HepG2 (cell line): ENCODE results near the gene KLHL11.

ENCODE experiments used
- ATF7 ChIP-seq, 2 experiments: fragments of 450-650 bp in 1 of 2; sonication (generic) in 1 of 2; formaldehyde crosslinking in 1 of 2; IDR thresholded peaks; 2 replicates each; pipeline versions ENCODE4 v1.4.0 to v1.6.1; 2016 to 2020; ENCODE audit warnings: antibody characterized with exemption in 1 of 2, mild to moderate bottlenecking in 1 of 2, missing genetic modification reagents in 1 of 2
- CEBPB ChIP-seq: IDR thresholded peaks from 2 replicates; pipeline ENCODE4 v1.6.1; 2011; ENCODE audit warnings: low read depth, low read length, improper control_type of control experiment, borderline replicate concordance
- CEBPZ ChIP-seq: IDR thresholded peaks from 2 replicates; pipeline ENCODE4 v1.6.1; 2012; ENCODE audit warnings: low read length, improper control_type of control experiment
- MYC ChIP-seq: sonication (generic); formaldehyde crosslinking; IDR thresholded peaks from 2 replicates; pipeline ENCODE4 v1.9.0; 2021; ENCODE audit warnings: missing genetic modification reagents, borderline replicate concordance
- RNF2 ChIP-seq: fragments of 450-650 bp; conservative IDR thresholded peaks from 2 replicates; pipeline ENCODE4 v1.6.1; 2016; ENCODE audit warnings: low read depth
- SPEN ChIP-seq: sonication (generic); formaldehyde crosslinking; IDR thresholded peaks from 2 replicates; pipeline ENCODE4 v1.5.1; 2020; ENCODE audit warnings: low read depth, mild to moderate bottlenecking, missing genetic modification reagents
- STAT5B ChIP-seq: sonication (generic); formaldehyde crosslinking; IDR thresholded peaks from 2 replicates; pipeline ENCODE4 v1.4.0; 2020; ENCODE audit warnings: missing genetic modification reagents
- ZNF143 ChIP-seq: sonication (generic); formaldehyde crosslinking; IDR thresholded peaks from 2 replicates; pipeline ENCODE4 v1.4.0; 2020; ENCODE audit warnings: missing genetic modification reagents
- ZNF431 ChIP-seq: sonication (generic); formaldehyde crosslinking; IDR thresholded peaks from 2 replicates; pipeline ENCODE4 v1.9.0; 2022; ENCODE audit warnings: missing genetic modification reagents, low read depth, mild to moderate bottlenecking, borderline replicate concordance
- ZNF496 ChIP-seq: sonication (generic); formaldehyde crosslinking; IDR thresholded peaks from 2 replicates; pipeline ENCODE4 v1.8.1; 2023; ENCODE audit warnings: mild to moderate bottlenecking, moderate library complexity, missing genetic modification reagents; ENCODE audit not compliant: insufficient replicate concordance
- TF ChIP-seq, protein P1 (sequence below): sonication (generic); formaldehyde crosslinking; IDR thresholded peaks from 2 replicates; pipeline ENCODE4 v1.5.0; 2020; ENCODE audit warnings: mild to moderate bottlenecking, missing genetic modification reagents, moderate library complexity
- TF ChIP-seq, protein P2 (sequence below): sonication (generic); formaldehyde crosslinking; IDR thresholded peaks from 2 replicates; pipeline ENCODE4 v1.4.0; 2020; ENCODE audit warnings: missing genetic modification reagents, borderline replicate concordance
- TF ChIP-seq, protein P3 (sequence below): sonication (generic); formaldehyde crosslinking; IDR thresholded peaks from 2 replicates; pipeline ENCODE4 v1.9.0; 2022; ENCODE audit warnings: missing genetic modification reagents, mild to moderate bottlenecking, borderline replicate concordance

GRCh38 chr17:41863074-41863848 lies 2.0 kb downstream of the KLHL11 start:
- no peak for TF ChIP-seq MYC (CRISPR knock-in tag)
- TF ChIP-seq ZNF496 (CRISPR knock-in tag), result no peak
- TF ChIP-seq, protein P1, sequence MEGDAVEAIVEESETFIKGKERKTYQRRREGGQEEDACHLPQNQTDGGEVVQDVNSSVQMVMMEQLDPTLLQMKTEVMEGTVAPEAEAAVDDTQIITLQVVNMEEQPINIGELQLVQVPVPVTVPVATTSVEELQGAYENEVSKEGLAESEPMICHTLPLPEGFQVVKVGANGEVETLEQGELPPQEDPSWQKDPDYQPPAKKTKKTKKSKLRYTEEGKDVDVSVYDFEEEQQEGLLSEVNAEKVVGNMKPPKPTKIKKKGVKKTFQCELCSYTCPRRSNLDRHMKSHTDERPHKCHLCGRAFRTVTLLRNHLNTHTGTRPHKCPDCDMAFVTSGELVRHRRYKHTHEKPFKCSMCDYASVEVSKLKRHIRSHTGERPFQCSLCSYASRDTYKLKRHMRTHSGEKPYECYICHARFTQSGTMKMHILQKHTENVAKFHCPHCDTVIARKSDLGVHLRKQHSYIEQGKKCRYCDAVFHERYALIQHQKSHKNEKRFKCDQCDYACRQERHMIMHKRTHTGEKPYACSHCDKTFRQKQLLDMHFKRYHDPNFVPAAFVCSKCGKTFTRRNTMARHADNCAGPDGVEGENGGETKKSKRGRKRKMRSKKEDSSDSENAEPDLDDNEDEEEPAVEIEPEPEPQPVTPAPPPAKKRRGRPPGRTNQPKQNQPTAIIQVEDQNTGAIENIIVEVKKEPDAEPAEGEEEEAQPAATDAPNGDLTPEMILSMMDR (CRISPR knock-in tag), result no peak
- no peak for TF ChIP-seq STAT5B (CRISPR knock-in tag)
- no peak for TF ChIP-seq ZNF431 (CRISPR knock-in tag)
- no peak for TF ChIP-seq CEBPB
- TF ChIP-seq, protein P2, sequence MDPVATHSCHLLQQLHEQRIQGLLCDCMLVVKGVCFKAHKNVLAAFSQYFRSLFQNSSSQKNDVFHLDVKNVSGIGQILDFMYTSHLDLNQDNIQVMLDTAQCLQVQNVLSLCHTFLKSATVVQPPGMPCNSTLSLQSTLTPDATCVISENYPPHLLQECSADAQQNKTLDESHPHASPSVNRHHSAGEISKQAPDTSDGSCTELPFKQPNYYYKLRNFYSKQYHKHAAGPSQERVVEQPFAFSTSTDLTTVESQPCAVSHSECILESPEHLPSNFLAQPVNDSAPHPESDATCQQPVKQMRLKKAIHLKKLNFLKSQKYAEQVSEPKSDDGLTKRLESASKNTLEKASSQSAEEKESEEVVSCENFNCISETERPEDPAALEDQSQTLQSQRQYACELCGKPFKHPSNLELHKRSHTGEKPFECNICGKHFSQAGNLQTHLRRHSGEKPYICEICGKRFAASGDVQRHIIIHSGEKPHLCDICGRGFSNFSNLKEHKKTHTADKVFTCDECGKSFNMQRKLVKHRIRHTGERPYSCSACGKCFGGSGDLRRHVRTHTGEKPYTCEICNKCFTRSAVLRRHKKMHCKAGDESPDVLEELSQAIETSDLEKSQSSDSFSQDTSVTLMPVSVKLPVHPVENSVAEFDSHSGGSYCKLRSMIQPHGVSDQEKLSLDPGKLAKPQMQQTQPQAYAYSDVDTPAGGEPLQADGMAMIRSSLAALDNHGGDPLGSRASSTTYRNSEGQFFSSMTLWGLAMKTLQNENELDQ, result no peak
- no peak for TF ChIP-seq ATF7 (IDR thresholded peaks at IDR 0.05)
- TF ChIP-seq ATF7 (CRISPR knock-in tag; IDR thresholded peaks at IDR 0.05), result no peak
- no peak for TF ChIP-seq CEBPZ
- no peak for TF ChIP-seq ZNF143 (CRISPR knock-in tag)
- TF ChIP-seq, protein P3, sequence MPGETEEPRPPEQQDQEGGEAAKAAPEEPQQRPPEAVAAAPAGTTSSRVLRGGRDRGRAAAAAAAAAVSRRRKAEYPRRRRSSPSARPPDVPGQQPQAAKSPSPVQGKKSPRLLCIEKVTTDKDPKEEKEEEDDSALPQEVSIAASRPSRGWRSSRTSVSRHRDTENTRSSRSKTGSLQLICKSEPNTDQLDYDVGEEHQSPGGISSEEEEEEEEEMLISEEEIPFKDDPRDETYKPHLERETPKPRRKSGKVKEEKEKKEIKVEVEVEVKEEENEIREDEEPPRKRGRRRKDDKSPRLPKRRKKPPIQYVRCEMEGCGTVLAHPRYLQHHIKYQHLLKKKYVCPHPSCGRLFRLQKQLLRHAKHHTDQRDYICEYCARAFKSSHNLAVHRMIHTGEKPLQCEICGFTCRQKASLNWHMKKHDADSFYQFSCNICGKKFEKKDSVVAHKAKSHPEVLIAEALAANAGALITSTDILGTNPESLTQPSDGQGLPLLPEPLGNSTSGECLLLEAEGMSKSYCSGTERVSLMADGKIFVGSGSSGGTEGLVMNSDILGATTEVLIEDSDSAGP (CRISPR knock-in tag), result no peak
- no peak for TF ChIP-seq SPEN (CRISPR knock-in tag)
- TF ChIP-seq RNF2, result no peak
